GM12878 (cell line): Measurements from ENCODE around the gene SIK1. TPM values are rescaled to one million over a fixed set of nuclear protein-coding genes. Genes with fewer than 3 reads are reported as not detected.

Source experiments
- ATAC-seq: fragments of 200-7000 bp; cut with Tn5 transposase; 3 replicates; pipeline ENCODE4 v1.9.1; 2020; ENCODE audit warnings: mild to moderate bottlenecking, moderate library complexity
- BruUV-seq: library from RNA; stranded (reverse); fragments of 400-500 nt; replicated peaks from 2 replicates; lab custom pipeline; 2021; lab: Mats Ljungman, UMichigan
- CTCF ChIA-PET: fragments of 300-600 bp; sonication (Branson Sonifier 250); formaldehyde crosslinking; extraction: SDS; loops from one replicate; lab custom pipeline; 2021; ENCODE audit warnings: inconsistent platforms; lab: Yijun Ruan, JAX
- POLR2A ChIA-PET: fragments of 350-600 bp; formaldehyde crosslinking; extraction: SDS; loops from one replicate; lab custom pipeline; 2021; ENCODE audit warnings: inconsistent platforms; lab: Charles Lee
- RAD21 ChIA-PET: fragments of 300-600 bp; sonication (Branson Sonifier 250); formaldehyde crosslinking; loops from one replicate; lab custom pipeline; 2023; ENCODE audit warnings: antibody characterized with exemption; ENCODE audit not compliant: unreplicated experiment; lab: Charles Lee
- SMC1A ChIA-PET: fragments of 300-600 bp; sonication (Branson Sonifier 250); formaldehyde crosslinking; loops from one replicate; lab custom pipeline; 2023; ENCODE audit not compliant: unreplicated experiment, uncharacterized antibody; lab: Charles Lee
- DNase-seq: peaks from one replicate; pipeline ENCODE4 v3.0.0-alpha.2; 2011; ENCODE audit warnings: low read depth, low spot score
- FAIRE-seq: peaks from 3 replicates; lab custom pipeline; 2011; peaks lifted over from hg19 to GRCh38; lab: Jason Lieb, UNC
- H2AFZ ChIP-seq: 2 replicates; pipeline ENCODE4 v1.6.0; 2011; ENCODE audit warnings: low read depth, low read length, control low read depth; ENCODE audit not compliant: control insufficient read depth
- H3K27ac ChIP-seq: 2 replicates; pipeline ENCODE4 v1.5.1; 2011; ENCODE audit warnings: control low read depth; ENCODE audit not compliant: control insufficient read depth, insufficient read depth
- H3K27me3 ChIP-seq, 2 experiments: replicated peaks in 1 of 2; 2 replicates each; pipeline versions ENCODE4 v1.6.0 to v1.6.1; 2011; ENCODE audit warnings: low read length in 1 of 2; ENCODE audit not compliant: control insufficient read depth in 2 of 2, insufficient read depth in 2 of 2
- H3K36me3 ChIP-seq, 2 experiments: 2 replicates each; pipeline ENCODE4 v1.5.1; 2011; ENCODE audit warnings: low read length in 1 of 2; ENCODE audit not compliant: control insufficient read depth in 2 of 2, insufficient read depth in 2 of 2
- H3K4me1 ChIP-seq: 2 replicates; pipeline ENCODE4 v1.6.1; 2011; ENCODE audit warnings: mild to moderate bottlenecking, low read length, moderate library complexity, mixed read lengths; ENCODE audit not compliant: control insufficient read depth, insufficient read depth
- H3K4me2 ChIP-seq: 2 replicates; pipeline ENCODE4 v1.6.0; 2011; ENCODE audit warnings: control low read depth; ENCODE audit not compliant: control insufficient read depth, insufficient read depth
- H3K4me3 ChIP-seq: fragments of 200-600 bp; sonication (generic); 2 replicates; pipeline ENCODE4 v1.5.1; 2016
- H3K79me2 ChIP-seq: 2 replicates; pipeline ENCODE4 v1.6.0; 2011; ENCODE audit warnings: low read length; ENCODE audit not compliant: control insufficient read depth, insufficient read depth
- H3K9ac ChIP-seq: 2 replicates; pipeline ENCODE4 v1.8.0; 2011; ENCODE audit warnings: low read length, control low read depth, mixed read lengths; ENCODE audit not compliant: control insufficient read depth, insufficient read depth
- H3K9me3 ChIP-seq: replicated peaks from 3 replicates; pipeline ENCODE4 v1.5.1; 2011; ENCODE audit warnings: mild to moderate bottlenecking, low read length; ENCODE audit not compliant: control insufficient read depth, insufficient read depth
- H4K20me1 ChIP-seq: 2 replicates; pipeline ENCODE4 v1.6.0; 2011; ENCODE audit not compliant: control insufficient read depth, insufficient read depth
- DPF2 ChIP-seq: fragments of 450-650 bp; IDR thresholded peaks from 2 replicates; pipeline ENCODE4 v1.6.1; 2017; ENCODE audit warnings: mild to moderate bottlenecking
- JUNB ChIP-seq: IDR thresholded peaks from 2 replicates; pipeline ENCODE4 v1.6.1; 2016; ENCODE audit warnings: antibody characterized with exemption, mild to moderate bottlenecking
- MTA2 ChIP-seq: fragments of 450-650 bp; IDR thresholded peaks from 2 replicates; pipeline ENCODE4 v1.6.1; 2016; ENCODE audit warnings: low read depth, mild to moderate bottlenecking, moderate library complexity
- MYC ChIP-seq: IDR thresholded peaks from 2 replicates; pipeline ENCODE4 v1.6.1; 2011; ENCODE audit warnings: mild to moderate bottlenecking, low read length, moderate library complexity, inconsistent platforms; ENCODE audit not compliant: insufficient read depth, insufficient replicate concordance, insufficient read length, severe bottlenecking
- NFYB ChIP-seq: IDR thresholded peaks from 2 replicates; pipeline ENCODE4 v1.6.1; 2011; ENCODE audit warnings: low read depth, mild to moderate bottlenecking, low read length, improper control_type of control experiment, moderate library complexity; ENCODE audit not compliant: insufficient read depth
- PAX5 ChIP-seq: IDR thresholded peaks from 2 replicates; pipeline ENCODE4 v1.6.1; 2011; ENCODE audit warnings: low read depth, low read length, borderline replicate concordance
- PAX8 ChIP-seq: fragments of 450-650 bp; IDR thresholded peaks from 2 replicates; pipeline ENCODE4 v1.6.1; 2017; ENCODE audit warnings: mild to moderate bottlenecking, moderate library complexity
- POLR2AphosphoS5 ChIP-seq: IDR thresholded peaks from 2 replicates; pipeline ENCODE4 v1.6.1; 2011; ENCODE audit warnings: mild to moderate bottlenecking, low read length, inconsistent platforms
- RAD21 ChIP-seq: IDR thresholded peaks from 2 replicates; pipeline ENCODE4 v1.6.1; 2011; ENCODE audit warnings: mild to moderate bottlenecking, low read depth, low read length, moderate library complexity; ENCODE audit not compliant: insufficient read depth
- RFX5 ChIP-seq: IDR thresholded peaks from 2 replicates; pipeline ENCODE4 v1.6.1; 2011; ENCODE audit warnings: low read depth, low read length, improper control_type of control experiment
- SMAD5 ChIP-seq: IDR thresholded peaks from 2 replicates; pipeline ENCODE4 v1.6.1; 2016; ENCODE audit warnings: antibody characterized with exemption, low read depth
- SREBF1 ChIP-seq: IDR thresholded peaks from 2 replicates; pipeline ENCODE4 v1.6.1; 2012; ENCODE audit warnings: mild to moderate bottlenecking, low read length
- STAT3 ChIP-seq: IDR thresholded peaks from 2 replicates; pipeline ENCODE4 v1.6.1; 2011; ENCODE audit warnings: low read depth, low read length, improper control_type of control experiment
- ZNF592 ChIP-seq: fragments of 450-650 bp; IDR thresholded peaks from 2 replicates; pipeline ENCODE4 v1.6.1; 2017; ENCODE audit warnings: mild to moderate bottlenecking, moderate library complexity
- ZZZ3 ChIP-seq: IDR thresholded peaks from 2 replicates; pipeline ENCODE4 v1.6.1; 2011; ENCODE audit warnings: low read depth; ENCODE audit not compliant: control insufficient read depth, insufficient read length
- WGBS: methylation state at CpG from one replicate; pipeline ENCODE4 v1.1.6; 2016; ENCODE audit warnings: low lambda C conversion rate; ENCODE audit not compliant: insufficient replicate concordance, insufficient coverage; ENCODE audit errors: missing lambda C conversion rate; 5-methylcytosine and 5-hydroxymethylcytosine counted together
- in situ Hi-C: fragments of 300-500 bp; cut with MboI; formaldehyde crosslinking; loops from 9 replicates; pipeline ENCODE4 v1.14.3; 2018; ENCODE audit warnings: mixed read lengths
- intact Hi-C: fragments of 100-400 bp; cut with micrococcal nuclease; formaldehyde crosslinking; loops from one replicate; pipeline ENCODE4 v1.14.2; 2022; ENCODE audit not compliant: unreplicated experiment
- polyA plus RNA-seq, 11 experiments: library from polyadenylated mRNA; depleted of rRNA in 4 of 11; unstranded in 6 of 11; stranded (reverse) in 5 of 11; fragments of >200 nt; fragmentation: Nextera tagmentation in 4 of 11; fragmentation: Illumina TruSeq in 1 of 11; extraction: Ambion mirVana in 4 of 11; extraction: Trizol in 1 of 11; gene quantifications; 1 replicate in 1 of 11; 2 replicates in 10 of 11; pipeline versions ENCODE4 v1.2.1 to v1.2.3, GENCODE V29; 2011 to 2016; ENCODE audit warnings: inconsistent platforms in 2 of 11, missing spikeins in 2 of 11, low read depth in 1 of 11
- total RNA-seq, 4 experiments: library from RNA; depleted of rRNA in 3 of 4; stranded (reverse); fragments of >200 nt in 3 of 4; fragmentation: Illumina TruSeq in 1 of 4; extraction: Trizol in 1 of 4; gene quantifications; 2 replicates each; pipeline versions ENCODE4 v1.2.1 to v1.2.3, GENCODE V29; 2013 to 2021

SIK1 gene
- total and polyA plus RNA-seq, 10 of the 15 experiments (the other 5 are each of a cell fraction or from before 2014, with no cell fraction given), result 0.03 to 7.3 (median 2.1) TPM; not detected in 2

GRCh38 chr21:43374228-43374885, 52.6 kb downstream of the SIK1 start (continued):
- no peak for TF ChIP-seq PAX8
- no peak for TF ChIP-seq PAX5
- TF ChIP-seq SMAD5, result no peak
- no peak for TF ChIP-seq RAD21
- no peak for TF ChIP-seq STAT3

GRCh38 chr21:43373362-43374227, 53.3 kb downstream of the SIK1 start:
- in situ Hi-C loops, result no loop called here
- Histone ChIP-seq H3K4me2 (no peak overlapping the region), H3K27me3 (no peaks in the 10 kb centered on the region; a peak in 1 of 4 replicates), H3K36me3 (no peaks in the 10 kb centered on the region), H3K9me3 (no peaks in the 10 kb centered on the region), H3K79me2 (no peaks in the 10 kb centered on the region), H3K4me1 (peaks cover 21% of the 10 kb centered on the region), H3K4me3 (no peak overlapping the region), H3K9ac (no peak overlapping the region), H3K27ac (no peak overlapping the region), H4K20me1 (no peaks in the 10 kb centered on the region), H2AFZ (no peak overlapping the region)
- no peak for DNase-seq
- intact Hi-C loops, result no loop called here
- POLR2A ChIA-PET, result no interaction called here
- 55% methylated on average over 21 of the region's 21 CpGs for WGBS
- CTCF ChIA-PET, result no interaction called here
- no peak for FAIRE-seq
- no TSS peak for BruUV-seq
- no peak for ATAC-seq
- SMC1A ChIA-PET, result interaction anchor here (1.0 kb wide), 1 partner anchor 54 kb away, joined by 3 read pairs; no protein-coding TSS in a partner anchor
- RAD21 ChIA-PET, result no interaction called here
- TF ChIP-seq ZNF592, result no peak
- no peak for TF ChIP-seq ZZZ3
- TF ChIP-seq RFX5, result no peak
- no peak for TF ChIP-seq POLR2AphosphoS5
- TF ChIP-seq DPF2, result no peak
- no peak for TF ChIP-seq JUNB
- TF ChIP-seq NFYB, result no peak
- TF ChIP-seq SREBF1, result no peak
- TF ChIP-seq MTA2, result no peak
- TF ChIP-seq MYC, result no peak
